Panc1 (cell line): ENCODE data around the gene AHR. TPM values are rescaled to one million over a fixed set of nuclear protein-coding genes. Genes with fewer than 3 reads are reported as not detected.

Experiments
- ATAC-seq: fragments of 200-7000 bp; cut with Tn5 transposase; 2 replicates; pipeline ENCODE4 v1.9.1; 2020; ENCODE audit warnings: mild to moderate bottlenecking, moderate library complexity
- BruUV-seq: library from RNA; stranded (reverse); fragments of 400-500 nt; replicated peaks from 2 replicates; lab custom pipeline; 2021; lab: Mats Ljungman, UMichigan
- CTCF ChIA-PET: fragments of 300-600 bp; sonication (Branson Sonifier 250); formaldehyde crosslinking; loops from one replicate; lab custom pipeline; 2022; ENCODE audit warnings: antibody characterized with exemption; lab: Charles Lee
- POLR2A ChIA-PET: fragments of 300-600 bp; sonication (Branson Sonifier 250); formaldehyde crosslinking; loops from one replicate; lab custom pipeline; 2022; ENCODE audit warnings: antibody characterized with exemption; lab: Charles Lee
- DNase-seq: peaks from one replicate; pipeline ENCODE4 v3.0.0-alpha.2; 2010; ENCODE audit warnings: low read depth, low spot score
- H3K27ac ChIP-seq: 2 replicates; pipeline ENCODE4 v1.5.1; 2011; ENCODE audit warnings: mild to moderate bottlenecking, low read length, inconsistent platforms
- H3K27me3 ChIP-seq: fragments of 200-500 bp; sonication (Bioruptor generic); 2 replicates; pipeline ENCODE4 v1.6.0; 2014; ENCODE audit warnings: low read length, inconsistent platforms; ENCODE audit not compliant: control insufficient read depth, insufficient read depth
- H3K36me3 ChIP-seq: fragments of 200-500 bp; sonication (Bioruptor generic); 2 replicates; pipeline ENCODE4 v1.5.1; 2014; ENCODE audit warnings: inconsistent platforms, mild to moderate bottlenecking, low read length, moderate library complexity; ENCODE audit not compliant: control insufficient read depth, insufficient read depth
- H3K4me1 ChIP-seq: 2 replicates; pipeline ENCODE4 v1.5.1; 2011; ENCODE audit warnings: inconsistent platforms, mild to moderate bottlenecking, low read length, moderate library complexity; ENCODE audit not compliant: control insufficient read depth, insufficient read depth
- H3K4me3 ChIP-seq, 2 experiments: 2 replicates each; pipeline ENCODE4 v1.5.1; 2011 to 2012; ENCODE audit warnings: low read depth in 2 of 2, low read length in 2 of 2, mild to moderate bottlenecking in 2 of 2, inconsistent platforms in 1 of 2, moderate library complexity in 1 of 2
- H3K9me3 ChIP-seq: fragments of 200-500 bp; sonication (Bioruptor generic); 2 replicates; pipeline ENCODE4 v1.5.1; 2014; ENCODE audit warnings: low read depth, mild to moderate bottlenecking, inconsistent platforms, low read length, moderate library complexity; ENCODE audit not compliant: control insufficient read depth, insufficient read depth
- CTCF ChIP-seq: fragments of 450-650 bp; IDR thresholded peaks from 2 replicates; pipeline ENCODE4 v1.5.1; 2017; ENCODE audit warnings: mild to moderate bottlenecking
- POLR2AphosphoS5 ChIP-seq: IDR thresholded peaks from 2 replicates; pipeline ENCODE4 v1.6.1; 2012; ENCODE audit warnings: mild to moderate bottlenecking, low read depth, low read length, moderate library complexity
- REST ChIP-seq, 2 experiments: IDR thresholded peaks; 2 replicates each; pipeline ENCODE4 v1.6.1; 2011 to 2012; ENCODE audit warnings: low read depth in 2 of 2, control low read depth in 1 of 2, low read length in 1 of 2, mild to moderate bottlenecking in 1 of 2, moderate library complexity in 1 of 2; ENCODE audit not compliant: insufficient read depth in 1 of 2
- SIN3A ChIP-seq: IDR thresholded peaks from 2 replicates; pipeline ENCODE4 v1.6.1; 2012; ENCODE audit warnings: low read depth, mild to moderate bottlenecking, low read length, moderate library complexity, borderline replicate concordance; ENCODE audit not compliant: insufficient read depth
- TCF7L2 ChIP-seq: IDR thresholded peaks from 2 replicates; pipeline ENCODE4 v1.6.1; 2011; ENCODE audit warnings: mild to moderate bottlenecking, low read depth, low read length, inconsistent platforms
- in situ Hi-C: cut with HindIII; loops from 2 replicates; pipeline ENCODE4 v1.10.0; 2016; ENCODE audit warnings: low sequenced_read_pairs, low pct_unique_long_range_greater_than_20kb
- intact Hi-C: fragments of 100-400 bp; cut with micrococcal nuclease; formaldehyde crosslinking; loops from one replicate; pipeline ENCODE4 v1.10.0; 2022; ENCODE audit not compliant: unreplicated experiment
- total RNA-seq: library from RNA; stranded (reverse); gene quantifications from one replicate; pipeline ENCODE4 v1.2.1, GENCODE V29; 2021; ENCODE audit not compliant: unreplicated experiment

Gene AHR
- total RNA-seq, 1 experiment from 2014 or later = 36.6 TPM

- Histone ChIP-seq H3K27ac (no peak overlapping the region), H3K36me3 (peaks cover 13% of the 10 kb centered on the region; the same call in 1 of the 2 replicates), H3K27me3 (no peaks in the 10 kb centered on the region), H3K4me3 (no peak overlapping the region), H3K4me1 (no peaks in the 10 kb centered on the region), H3K9me3 (no peaks in the 10 kb centered on the region)
- ATAC-seq (no peak), DNase-seq (no peak)
- BruUV-seq = no TSS peak
- ChIA-PET CTCF (no interaction called here), POLR2A (no interaction called here)
- intact Hi-C loops (no loop called here), in situ Hi-C loops (no loop called here)
- TF ChIP-seq CTCF (no peak), SIN3A (no peak), TCF7L2 (no peak), POLR2AphosphoS5 (no peak), REST (IDR thresholded peaks at IDR 0.05; ENCODE audit: insufficient read depth in 1 of 2, low read depth in 2 of 2, low read length in 1 of 2) (no peak)
These were observed 41.5 kb downstream of the AHR start for GRCh38 chr7:17339952-17340351.

- no peak for DNase-seq
- Histone ChIP-seq H3K9me3 (no peaks in the 10 kb centered on the region), H3K27ac (no peak overlapping the region), H3K27me3 (no peaks in the 10 kb centered on the region), H3K4me3 (no peak overlapping the region), H3K4me1 (no peaks in the 10 kb centered on the region), H3K36me3 (peaks cover 8% of the 10 kb centered on the region; the same call in 1 of the 2 replicates)
- no TSS peak for BruUV-seq
- no peak for ATAC-seq
- ChIA-PET CTCF (no interaction called here), POLR2A (no interaction called here)
- TF ChIP-seq SIN3A (no peak), REST (IDR thresholded peaks at IDR 0.05; ENCODE audit: insufficient read depth in 1 of 2, low read depth in 2 of 2, low read length in 1 of 2) (no peak), POLR2AphosphoS5 (no peak), CTCF (no peak), TCF7L2 (no peak)
- in situ Hi-C loops = no loop called here
- intact Hi-C loops = no loop called here
These were observed 42.2 kb downstream of the AHR start for GRCh38 chr7:17340655-17341054.
